HEK293T (cell line): ENCODE data around the gene ZNFX1.

Experiments used
- CTCF ChIA-PET: fragments of 350-600 bp; formaldehyde crosslinking; extraction: SDS; loops from one replicate; lab custom pipeline; 2021; ENCODE audit warnings: antibody characterized with exemption, inconsistent platforms; lab: Yijun Ruan, JAX
- POLR2A ChIA-PET: fragments of 350-600 bp; formaldehyde crosslinking; extraction: SDS; loops from one replicate; lab custom pipeline; 2020; ENCODE audit warnings: antibody characterized with exemption, inconsistent platforms; lab: Yijun Ruan, JAX
- DNase-seq: peaks from one replicate; pipeline ENCODE4 v3.0.0; 2012; ENCODE audit warnings: mixed read lengths; ENCODE audit errors: extremely low spot score
- ARNT ChIP-seq: fragments of 450-650 bp; IDR thresholded peaks from 2 replicates; pipeline ENCODE4 v1.6.1; 2017; ENCODE audit warnings: mild to moderate bottlenecking
- BHLHE40 ChIP-seq: fragments of 450-650 bp; IDR thresholded peaks from 2 replicates; pipeline ENCODE4 v1.6.1; 2016; ENCODE audit warnings: mild to moderate bottlenecking, moderate library complexity, borderline replicate concordance
- CTBP1 ChIP-seq: fragments of 450-650 bp; IDR thresholded peaks from 2 replicates; pipeline ENCODE4 v1.6.1; 2016; ENCODE audit warnings: borderline replicate concordance
- ELF4 ChIP-seq: fragments of 450-650 bp; IDR thresholded peaks from 2 replicates; pipeline ENCODE4 v1.6.1; 2017; ENCODE audit warnings: antibody characterized with exemption
- FOXA1 ChIP-seq: fragments of 450-650 bp; IDR thresholded peaks from 2 replicates; pipeline ENCODE4 v1.6.1; 2016; ENCODE audit warnings: mild to moderate bottlenecking
- FOXK2 ChIP-seq: fragments of 450-650 bp; IDR thresholded peaks from 2 replicates; pipeline ENCODE4 v1.6.1; 2016; ENCODE audit warnings: mild to moderate bottlenecking
- FOXM1 ChIP-seq: fragments of 450-650 bp; IDR thresholded peaks from 2 replicates; pipeline ENCODE4 v1.6.1; 2017; ENCODE audit warnings: mild to moderate bottlenecking, borderline replicate concordance
- HDGF ChIP-seq: fragments of 450-650 bp; IDR thresholded peaks from 2 replicates; pipeline ENCODE4 v1.6.1; 2017; ENCODE audit warnings: antibody characterized with exemption, borderline replicate concordance
- L3MBTL2 ChIP-seq: fragments of 450-650 bp; conservative IDR thresholded peaks from 2 replicates; pipeline ENCODE4 v1.6.1; 2016; ENCODE audit warnings: mild to moderate bottlenecking
- LEF1 ChIP-seq: fragments of 450-650 bp; IDR thresholded peaks from 2 replicates; pipeline ENCODE4 v1.6.1; 2017; ENCODE audit warnings: mild to moderate bottlenecking, borderline replicate concordance
- NFRKB ChIP-seq: fragments of 450-650 bp; IDR thresholded peaks from 2 replicates; pipeline ENCODE4 v1.6.1; 2016; ENCODE audit warnings: mild to moderate bottlenecking, moderate library complexity
- SP1 ChIP-seq: fragments of 450-650 bp; IDR thresholded peaks from 2 replicates; pipeline ENCODE4 v1.6.1; 2017
- SUZ12 ChIP-seq: fragments of 450-650 bp; IDR thresholded peaks from 2 replicates; pipeline ENCODE4 v1.6.1; 2016; ENCODE audit warnings: mild to moderate bottlenecking
- TARDBP ChIP-seq: fragments of 450-650 bp; IDR thresholded peaks from 2 replicates; pipeline ENCODE4 v1.6.1; 2016
- ZNF384 ChIP-seq: fragments of 450-650 bp; IDR thresholded peaks from 2 replicates; pipeline ENCODE4 v1.6.1; 2016
- TF ChIP-seq, protein P1 (sequence below): fragments of 450-650 bp; IDR thresholded peaks from 2 replicates; pipeline ENCODE4 v1.6.1; 2016

ZNFX1 gene

GRCh38 chr20:49285233-49285668 lies 7.4 kb upstream of the ZNFX1 start:
- POLR2A ChIA-PET = no interaction called here
- CTCF ChIA-PET = no interaction called here
- no peak for TF ChIP-seq L3MBTL2
- no peak for TF ChIP-seq LEF1
- TF ChIP-seq TARDBP = no peak
- no peak for TF ChIP-seq BHLHE40
- no peak for TF ChIP-seq ZNF384
- no peak for TF ChIP-seq CTBP1
- TF ChIP-seq NFRKB = no peak
- no peak for TF ChIP-seq ELF4
- no peak for TF ChIP-seq ARNT
- TF ChIP-seq FOXA1 = no peak
- TF ChIP-seq SUZ12 = no peak
- no peak for TF ChIP-seq FOXM1
- TF ChIP-seq, protein P1, sequence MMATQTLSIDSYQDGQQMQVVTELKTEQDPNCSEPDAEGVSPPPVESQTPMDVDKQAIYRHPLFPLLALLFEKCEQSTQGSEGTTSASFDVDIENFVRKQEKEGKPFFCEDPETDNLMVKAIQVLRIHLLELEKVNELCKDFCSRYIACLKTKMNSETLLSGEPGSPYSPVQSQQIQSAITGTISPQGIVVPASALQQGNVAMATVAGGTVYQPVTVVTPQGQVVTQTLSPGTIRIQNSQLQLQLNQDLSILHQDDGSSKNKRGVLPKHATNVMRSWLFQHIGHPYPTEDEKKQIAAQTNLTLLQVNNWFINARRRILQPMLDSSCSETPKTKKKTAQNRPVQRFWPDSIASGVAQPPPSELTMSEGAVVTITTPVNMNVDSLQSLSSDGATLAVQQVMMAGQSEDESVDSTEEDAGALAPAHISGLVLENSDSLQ = no peak
- no peak for TF ChIP-seq FOXK2
- no peak for DNase-seq

DNA sequence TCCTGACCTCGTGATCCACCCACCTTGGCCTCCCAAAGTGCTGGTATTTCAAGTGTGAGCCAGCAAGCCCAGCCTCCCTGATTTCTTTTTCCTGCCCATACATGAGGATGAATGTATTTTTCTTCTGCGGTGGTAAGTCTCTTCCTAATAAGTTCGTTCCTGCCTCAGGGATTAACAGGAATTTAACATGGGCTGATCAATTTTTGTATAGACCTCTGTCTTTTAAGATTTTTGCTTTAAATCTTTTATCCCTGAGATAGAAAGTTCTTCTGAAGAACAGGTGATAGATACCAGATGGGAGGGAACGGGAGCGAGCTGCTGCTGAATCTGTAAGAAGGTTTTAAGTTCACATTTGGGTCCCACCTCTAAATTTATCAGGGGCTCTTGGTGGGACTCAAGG lies 7.0 kb upstream of the ZNFX1 start:
- no peak for DNase-seq
- POLR2A ChIA-PET = no interaction called here
- TF ChIP-seq TARDBP = no peak
- no peak for TF ChIP-seq ARNT
- no peak for TF ChIP-seq NFRKB
- CTCF ChIA-PET = no interaction called here

DNA sequence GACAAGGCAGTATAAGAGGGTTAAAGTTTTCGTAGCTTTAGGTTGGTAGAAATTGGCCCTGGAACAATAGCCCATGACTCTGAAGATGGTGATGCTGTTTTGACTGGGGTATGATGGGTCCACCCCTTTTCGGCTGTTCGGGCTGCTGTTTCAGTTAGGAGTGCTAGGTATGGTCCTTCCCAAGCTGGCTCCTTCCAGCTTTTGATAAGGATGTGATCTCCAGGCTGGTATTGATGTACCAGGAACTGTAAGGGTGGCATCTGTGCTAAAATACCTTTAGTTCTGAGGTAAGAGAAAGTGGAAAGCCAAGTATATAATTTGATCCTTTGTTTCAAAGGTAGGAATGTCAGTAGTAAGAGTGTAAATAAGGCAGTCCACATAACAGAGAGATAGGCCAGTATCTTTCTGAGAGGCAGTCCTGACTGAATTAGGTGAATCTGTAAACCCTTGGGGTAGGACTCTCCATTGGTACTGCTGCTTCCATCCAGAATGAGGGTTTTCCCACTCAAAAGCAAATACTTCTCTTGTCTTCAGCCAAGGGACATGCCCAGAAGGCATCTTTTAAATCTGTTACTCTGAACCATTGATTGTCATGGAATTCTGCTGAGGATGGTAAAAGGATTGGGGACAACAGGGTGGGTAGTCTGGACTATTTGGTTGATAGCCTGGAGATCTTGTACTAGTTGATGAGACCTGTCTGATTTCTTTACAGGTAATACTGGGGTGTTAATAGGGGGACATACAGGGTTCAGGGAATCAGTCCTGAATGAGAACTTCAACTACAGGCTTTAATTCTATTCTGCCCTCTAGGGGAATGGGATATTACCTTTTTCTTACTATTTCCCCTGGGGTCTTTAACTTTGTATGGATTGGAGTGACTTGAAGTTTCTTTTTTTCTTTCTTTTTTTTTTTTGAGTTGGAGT lies 6.1 kb upstream of the ZNFX1 start:
- ChIA-PET POLR2A (no interaction called here), CTCF (no interaction called here)
- no peak for DNase-seq
- TF ChIP-seq HDGF = no peak
- no peak for TF ChIP-seq ZNF384
- TF ChIP-seq ARNT = no peak
- TF ChIP-seq NFRKB = no peak
- TF ChIP-seq FOXK2 = no peak
- no peak for TF ChIP-seq ELF4
- TF ChIP-seq BHLHE40 = no peak
- TF ChIP-seq SP1 = no peak

GRCh38 chr20:49283176-49283702 lies 5.4 kb upstream of the ZNFX1 start:
- ChIA-PET CTCF (interaction anchor here (1.5 kb wide), 1 partner anchor 38 kb away, joined by 3 read pairs; no protein-coding TSS in a partner anchor), POLR2A (interaction anchor here (1.1 kb wide), 1 partner anchor 20 kb away, joined by 3 read pairs; no protein-coding TSS in a partner anchor)
- no peak for DNase-seq
- no peak for TF ChIP-seq CTBP1
- no peak for TF ChIP-seq L3MBTL2
- no peak for TF ChIP-seq TARDBP
- no peak for TF ChIP-seq SUZ12
- TF ChIP-seq SP1 = no peak
- no peak for TF ChIP-seq ARNT
- TF ChIP-seq ZNF384 = no peak
- no peak for TF ChIP-seq FOXM1
- no peak for TF ChIP-seq FOXK2
- no peak for TF ChIP-seq FOXA1
- TF ChIP-seq BHLHE40 = no peak
- no peak for TF ChIP-seq LEF1
- TF ChIP-seq NFRKB = no peak
- TF ChIP-seq ELF4 = no peak
- TF ChIP-seq, protein P1 = no peak
- no peak for TF ChIP-seq HDGF

GRCh38 chr20:49282584-49283171 lies 4.8 kb upstream of the ZNFX1 start:
- TF ChIP-seq ELF4 (no peak), TARDBP (no peak), ARNT (no peak), ZNF384 (no peak)
- no peak for DNase-seq
- ChIA-PET CTCF (interaction anchor here (1.5 kb wide), 1 partner anchor 37 kb away, joined by 3 read pairs; no protein-coding TSS in a partner anchor), POLR2A (interaction anchor here (1.0 to 1.2 kb wide), 3 partner anchors 21 to 236 kb away, joined by 3 to 4 read pairs (median 3); partner anchors contain the start of gene CSE1L)

DNA sequence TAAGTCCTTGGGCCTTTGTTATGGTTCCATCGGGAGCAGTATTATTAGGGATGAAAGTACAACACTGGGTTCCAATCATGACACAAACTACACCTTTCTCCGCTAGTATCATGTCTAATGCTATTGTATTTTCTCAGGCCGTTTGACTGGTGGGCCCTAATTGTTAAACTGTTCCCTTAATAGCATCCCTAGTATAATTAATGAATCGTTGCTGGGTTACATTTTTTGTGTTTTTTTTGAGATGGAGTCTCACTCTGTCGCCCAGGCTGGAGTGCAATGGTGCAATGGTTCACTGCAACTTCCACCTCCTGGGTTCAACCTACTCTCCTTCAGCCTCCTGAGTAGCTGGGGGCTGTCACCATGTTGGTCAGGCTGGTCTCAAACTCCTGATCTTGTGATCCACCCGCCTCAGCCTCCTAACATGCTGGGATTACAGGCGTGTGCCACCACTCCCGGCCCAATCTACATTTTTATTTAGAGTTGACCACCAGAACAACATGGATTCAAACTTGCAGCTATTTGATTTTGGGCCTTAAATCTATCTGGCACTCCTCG lies 4.1 kb upstream of the ZNFX1 start:
- TF ChIP-seq ARNT (no peak), SUZ12 (no peak), LEF1 (no peak), CTBP1 (no peak), FOXA1 (no peak), BHLHE40 (no peak), HDGF (no peak), FOXM1 (no peak), ELF4 (no peak), ZNF384 (no peak), TARDBP (no peak), L3MBTL2 (no peak), FOXK2 (no peak), NFRKB (no peak), SP1 (no peak)
- TF ChIP-seq, protein P1 = no peak
- POLR2A ChIA-PET = interaction anchor here (1.0 to 1.2 kb wide), 4 partner anchors 13 to 236 kb away, joined by 3 to 4 read pairs (median 3); partner anchors contain the start of gene CSE1L
- no peak for DNase-seq
- CTCF ChIA-PET = interaction anchor here (1.5 kb wide), 1 partner anchor 36 kb away, joined by 3 read pairs; no protein-coding TSS in a partner anchor
